GM12878 (cell line): ENCODE data around the gene KLF11. TPM values are rescaled to one million over a fixed set of nuclear protein-coding genes. Genes with fewer than 3 reads are reported as not detected.

ENCODE experiments used
- ATAC-seq: fragments of 200-7000 bp; cut with Tn5 transposase; 3 replicates; pipeline ENCODE4 v1.9.1; 2020; ENCODE audit warnings: mild to moderate bottlenecking, moderate library complexity
- BruUV-seq: library from RNA; stranded (reverse); fragments of 400-500 nt; replicated peaks from 2 replicates; lab custom pipeline; 2021; lab: Mats Ljungman, UMichigan
- CTCF ChIA-PET: fragments of 300-600 bp; sonication (Branson Sonifier 250); formaldehyde crosslinking; extraction: SDS; loops from one replicate; lab custom pipeline; 2021; ENCODE audit warnings: inconsistent platforms; lab: Yijun Ruan, JAX
- POLR2A ChIA-PET: fragments of 350-600 bp; formaldehyde crosslinking; extraction: SDS; loops from one replicate; lab custom pipeline; 2021; ENCODE audit warnings: inconsistent platforms; lab: Charles Lee
- RAD21 ChIA-PET: fragments of 300-600 bp; sonication (Branson Sonifier 250); formaldehyde crosslinking; loops from one replicate; lab custom pipeline; 2023; ENCODE audit warnings: antibody characterized with exemption; ENCODE audit not compliant: unreplicated experiment; lab: Charles Lee
- SMC1A ChIA-PET: fragments of 300-600 bp; sonication (Branson Sonifier 250); formaldehyde crosslinking; loops from one replicate; lab custom pipeline; 2023; ENCODE audit not compliant: unreplicated experiment, uncharacterized antibody; lab: Charles Lee
- DNase-seq: peaks from one replicate; pipeline ENCODE4 v3.0.0-alpha.2; 2011; ENCODE audit warnings: low read depth, low spot score
- FAIRE-seq: peaks from 3 replicates; lab custom pipeline; 2011; peaks lifted over from hg19 to GRCh38; lab: Jason Lieb, UNC
- H2AFZ ChIP-seq: 2 replicates; pipeline ENCODE4 v1.6.0; 2011; ENCODE audit warnings: low read depth, low read length, control low read depth; ENCODE audit not compliant: control insufficient read depth
- H3K27ac ChIP-seq: 2 replicates; pipeline ENCODE4 v1.5.1; 2011; ENCODE audit warnings: control low read depth; ENCODE audit not compliant: control insufficient read depth, insufficient read depth
- H3K27me3 ChIP-seq, 2 experiments: replicated peaks in 1 of 2; 2 replicates each; pipeline versions ENCODE4 v1.6.0 to v1.6.1; 2011; ENCODE audit warnings: low read length in 1 of 2; ENCODE audit not compliant: control insufficient read depth in 2 of 2, insufficient read depth in 2 of 2
- H3K36me3 ChIP-seq, 2 experiments: 2 replicates each; pipeline ENCODE4 v1.5.1; 2011; ENCODE audit warnings: low read length in 1 of 2; ENCODE audit not compliant: control insufficient read depth in 2 of 2, insufficient read depth in 2 of 2
- H3K4me1 ChIP-seq: 2 replicates; pipeline ENCODE4 v1.6.1; 2011; ENCODE audit warnings: mild to moderate bottlenecking, low read length, moderate library complexity, mixed read lengths; ENCODE audit not compliant: control insufficient read depth, insufficient read depth
- H3K4me2 ChIP-seq: 2 replicates; pipeline ENCODE4 v1.6.0; 2011; ENCODE audit warnings: control low read depth; ENCODE audit not compliant: control insufficient read depth, insufficient read depth
- H3K4me3 ChIP-seq: fragments of 200-600 bp; sonication (generic); 2 replicates; pipeline ENCODE4 v1.5.1; 2016
- H3K79me2 ChIP-seq: 2 replicates; pipeline ENCODE4 v1.6.0; 2011; ENCODE audit warnings: low read length; ENCODE audit not compliant: control insufficient read depth, insufficient read depth
- H3K9ac ChIP-seq: 2 replicates; pipeline ENCODE4 v1.8.0; 2011; ENCODE audit warnings: low read length, control low read depth, mixed read lengths; ENCODE audit not compliant: control insufficient read depth, insufficient read depth
- H3K9me3 ChIP-seq: replicated peaks from 3 replicates; pipeline ENCODE4 v1.5.1; 2011; ENCODE audit warnings: mild to moderate bottlenecking, low read length; ENCODE audit not compliant: control insufficient read depth, insufficient read depth
- H4K20me1 ChIP-seq: 2 replicates; pipeline ENCODE4 v1.6.0; 2011; ENCODE audit not compliant: control insufficient read depth, insufficient read depth
- BMI1 ChIP-seq: fragments of 450-650 bp; IDR thresholded peaks from 2 replicates; pipeline ENCODE4 v1.6.1; 2016; ENCODE audit warnings: mild to moderate bottlenecking, moderate library complexity, borderline replicate concordance
- POLR2AphosphoS5 ChIP-seq: IDR thresholded peaks from 2 replicates; pipeline ENCODE4 v1.6.1; 2011; ENCODE audit warnings: mild to moderate bottlenecking, low read length, inconsistent platforms
- SUPT20H ChIP-seq: IDR thresholded peaks from 2 replicates; pipeline ENCODE4 v1.6.1; 2011; ENCODE audit warnings: low read depth, mild to moderate bottlenecking, low read length, moderate library complexity, borderline replicate concordance; ENCODE audit not compliant: control insufficient read depth
- WGBS: methylation state at CpG from one replicate; pipeline ENCODE4 v1.1.6; 2016; ENCODE audit warnings: low lambda C conversion rate; ENCODE audit not compliant: insufficient replicate concordance, insufficient coverage; ENCODE audit errors: missing lambda C conversion rate; 5-methylcytosine and 5-hydroxymethylcytosine counted together
- in situ Hi-C: fragments of 300-500 bp; cut with MboI; formaldehyde crosslinking; loops from 9 replicates; pipeline ENCODE4 v1.14.3; 2018; ENCODE audit warnings: mixed read lengths
- intact Hi-C: fragments of 100-400 bp; cut with micrococcal nuclease; formaldehyde crosslinking; loops from one replicate; pipeline ENCODE4 v1.14.2; 2022; ENCODE audit not compliant: unreplicated experiment
- polyA plus RNA-seq, 11 experiments: library from polyadenylated mRNA; depleted of rRNA in 4 of 11; unstranded in 6 of 11; stranded (reverse) in 5 of 11; fragments of >200 nt; fragmentation: Nextera tagmentation in 4 of 11; fragmentation: Illumina TruSeq in 1 of 11; extraction: Ambion mirVana in 4 of 11; extraction: Trizol in 1 of 11; gene quantifications; 1 replicate in 1 of 11; 2 replicates in 10 of 11; pipeline versions ENCODE4 v1.2.1 to v1.2.3, GENCODE V29; 2011 to 2016; ENCODE audit warnings: inconsistent platforms in 2 of 11, missing spikeins in 2 of 11, low read depth in 1 of 11
- total RNA-seq, 4 experiments: library from RNA; depleted of rRNA in 3 of 4; stranded (reverse); fragments of >200 nt in 3 of 4; fragmentation: Illumina TruSeq in 1 of 4; extraction: Trizol in 1 of 4; gene quantifications; 2 replicates each; pipeline versions ENCODE4 v1.2.1 to v1.2.3, GENCODE V29; 2013 to 2021
- TF ChIP-seq, protein P1 (sequence below): fragments of 450-650 bp; IDR thresholded peaks from 2 replicates; pipeline ENCODE4 v1.6.1; 2014; ENCODE audit warnings: mild to moderate bottlenecking
- TF ChIP-seq, protein P2 (sequence below): fragments of 450-650 bp; IDR thresholded peaks from 2 replicates; pipeline ENCODE4 v1.6.1; 2018; ENCODE audit warnings: borderline replicate concordance, mild to moderate bottlenecking; ENCODE audit not compliant: partially characterized antibody

Gene KLF11
- total and polyA plus RNA-seq, 10 of the 15 experiments (the other 5 are each of a cell fraction or from before 2014, with no cell fraction given), result 0.03 to 0.54 (median 0.14) TPM; not detected in 1

DNA sequence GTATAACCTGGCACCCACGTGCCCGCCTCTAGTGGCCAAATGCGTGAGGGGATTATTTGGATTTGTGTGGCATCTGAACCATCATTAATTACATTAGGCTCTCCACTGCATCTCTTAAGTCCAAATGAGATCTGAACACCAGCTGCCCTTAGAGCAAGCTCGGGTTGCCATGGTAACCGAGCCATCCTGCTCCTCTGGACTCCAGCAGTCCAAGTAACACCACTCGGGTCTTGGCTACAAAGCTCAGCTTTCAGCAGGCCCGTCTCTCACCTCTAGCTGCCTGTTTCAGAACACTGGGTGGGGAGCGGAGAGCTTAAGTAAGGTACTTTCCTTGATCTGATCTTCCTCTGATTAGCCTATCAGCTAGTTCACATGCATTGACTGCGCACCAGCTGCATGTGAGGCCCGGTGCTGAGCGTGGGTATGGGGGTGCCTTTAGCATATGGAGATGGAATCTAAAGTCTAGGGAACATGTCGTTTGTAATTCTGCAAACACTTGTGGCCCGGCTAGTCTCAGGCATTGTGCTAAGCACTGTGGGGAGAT is 51.0 kb downstream of the KLF11 start:
- ChIA-PET CTCF (interaction anchor here (0.6 to 31.8 kb wide), 7 partner anchors 18 to 341 kb away, joined by 3 to 983 read pairs (median 6); partner anchors contain the start of gene CYS1), POLR2A (interaction anchor here (1.0 to 1.4 kb wide), 3 partner anchors 9 to 15 kb away, joined by 3 to 7 read pairs (median 3); no protein-coding TSS in a partner anchor), SMC1A (interaction anchor here (1.1 to 12.5 kb wide), 6 partner anchors 9 to 315 kb away, joined by 3 to 236 read pairs (median 4); no protein-coding TSS in a partner anchor), RAD21 (interaction anchor here (0.6 to 4.1 kb wide), 4 partner anchors 13 to 22 kb away, joined by 3 to 115 read pairs (median 21); partner anchors contain the start of gene CYS1)
- peaks cover 18% of the 10 kb centered on the region for H3K4me1 ChIP-seq
- WGBS, result 79% methylated on average over 13 of the region's 13 CpGs
- no peaks in the 10 kb centered on the region for H4K20me1 ChIP-seq
- DNase-seq (no peak), ATAC-seq (no peak), FAIRE-seq (no peak)
- no peaks in the 10 kb centered on the region for H3K36me3 ChIP-seq
- in situ Hi-C loops (no loop called here), intact Hi-C loops (no loop called here)
- H3K4me3 ChIP-seq, result no peak overlapping the region
- H3K79me2 ChIP-seq, result no peaks in the 10 kb centered on the region
- no peak overlapping the region for H3K9ac ChIP-seq
- H3K27me3 ChIP-seq, result no peaks in the 10 kb centered on the region
- no peak overlapping the region for H3K27ac ChIP-seq
- TF ChIP-seq, protein P1, sequence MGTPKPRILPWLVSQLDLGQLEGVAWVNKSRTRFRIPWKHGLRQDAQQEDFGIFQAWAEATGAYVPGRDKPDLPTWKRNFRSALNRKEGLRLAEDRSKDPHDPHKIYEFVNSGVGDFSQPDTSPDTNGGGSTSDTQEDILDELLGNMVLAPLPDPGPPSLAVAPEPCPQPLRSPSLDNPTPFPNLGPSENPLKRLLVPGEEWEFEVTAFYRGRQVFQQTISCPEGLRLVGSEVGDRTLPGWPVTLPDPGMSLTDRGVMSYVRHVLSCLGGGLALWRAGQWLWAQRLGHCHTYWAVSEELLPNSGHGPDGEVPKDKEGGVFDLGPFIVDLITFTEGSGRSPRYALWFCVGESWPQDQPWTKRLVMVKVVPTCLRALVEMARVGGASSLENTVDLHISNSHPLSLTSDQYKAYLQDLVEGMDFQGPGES, result no peak
- TF ChIP-seq POLR2AphosphoS5 (no peak), BMI1 (peak; percentile 62; the same call in 1 of the 2 replicates), SUPT20H (no peak)
- TF ChIP-seq, protein P2, sequence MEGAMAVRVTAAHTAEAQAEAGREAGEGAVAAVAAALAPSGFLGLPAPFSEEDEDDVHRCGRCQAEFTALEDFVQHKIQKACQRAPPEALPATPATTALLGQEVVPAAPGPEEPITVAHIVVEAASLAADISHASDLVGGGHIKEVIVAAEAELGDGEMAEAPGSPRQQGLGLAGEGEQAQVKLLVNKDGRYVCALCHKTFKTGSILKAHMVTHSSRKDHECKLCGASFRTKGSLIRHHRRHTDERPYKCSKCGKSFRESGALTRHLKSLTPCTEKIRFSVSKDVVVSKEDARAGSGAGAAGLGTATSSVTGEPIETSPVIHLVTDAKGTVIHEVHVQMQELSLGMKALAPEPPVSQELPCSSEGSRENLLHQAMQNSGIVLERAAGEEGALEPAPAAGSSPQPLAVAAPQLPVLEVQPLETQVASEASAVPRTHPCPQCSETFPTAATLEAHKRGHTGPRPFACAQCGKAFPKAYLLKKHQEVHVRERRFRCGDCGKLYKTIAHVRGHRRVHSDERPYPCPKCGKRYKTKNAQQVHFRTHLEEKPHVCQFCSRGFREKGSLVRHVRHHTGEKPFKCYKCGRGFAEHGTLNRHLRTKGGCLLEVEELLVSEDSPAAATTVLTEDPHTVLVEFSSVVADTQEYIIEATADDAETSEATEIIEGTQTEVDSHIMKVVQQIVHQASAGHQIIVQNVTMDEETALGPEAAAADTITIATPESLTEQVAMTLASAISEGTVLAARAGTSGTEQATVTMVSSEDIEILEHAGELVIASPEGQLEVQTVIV, result no peak
- no peak overlapping the region for H2AFZ ChIP-seq
- H3K9me3 ChIP-seq, result peaks cover 3% of the 10 kb centered on the region; the same call in 1 of the 3 replicates
- no peak overlapping the region for H3K4me2 ChIP-seq
- no TSS peak for BruUV-seq
